Measurements from ENCODE around the gene DCHS2. TPM values are rescaled to one million over a fixed set of nuclear protein-coding genes. Genes with fewer than 3 reads are reported as not detected.

The DCHS2 gene
- total RNA-seq (2014; rRNA removed; shearing (Covaris generic)), result 6.3 and 7.6 TPM in 2 replicates
- polyA plus RNA-seq (2016; fragmentation: Nextera tagmentation; extraction: Ambion mirVana), result 0.21 and 0.42 TPM in 2 replicates
- long read RNA-seq, result 0 reads

- peak within 1 kb of the TSS; percentile 92 for H3K4me2 ChIP-seq
- no peak within 1 kb of the TSS for H3K27ac ChIP-seq (ENCODE audit: low read depth)
- Mint-ChIP-seq H3K9me3 (peaks cover 7% of the 10 kb centered on the region; the same call in 2 of the 3 replicates), H3K4me1 (peaks cover 9% of the 10 kb centered on the region), H3K27ac (no peak within 1 kb of the TSS), H3K36me3 (ENCODE audit: low read depth) (no peaks in the 10 kb centered on the region; the same call in none of the 3 replicates), H3K4me3 (peak within 1 kb of the TSS; percentile 77), H3K27me3 (ENCODE audit: insufficient read depth, low read depth, poor library complexity) (peaks cover 55% of the 10 kb centered on the region)
- peak within 1 kb of the TSS; percentile 98 for H2AFZ ChIP-seq
- peaks cover 7% of the 10 kb centered on the region; the same call in 1 of the 2 replicates for H3K4me1 ChIP-seq (ENCODE audit: insufficient read depth)
- no peaks in the 10 kb centered on the region for H3K36me3 ChIP-seq (ENCODE audit: insufficient read depth)
- H3F3A ChIP-seq (replicated peaks; ENCODE audit: low read depth), result peaks cover 6% of the 10 kb centered on the region
- no peaks in the 10 kb centered on the region for H3K79me2 ChIP-seq (replicated peaks; ENCODE audit: insufficient read depth)
- H4K20me1 ChIP-seq (replicated peaks; ENCODE audit: insufficient read depth), result no peaks in the 10 kb centered on the region; the same call in 1 of the 2 replicates
- peak; percentile 63 for ATAC-seq
- peak within 1 kb of the TSS; percentile 79 for H3K4me3 ChIP-seq
- H3K9me2 ChIP-seq (ENCODE audit: insufficient read depth), result no peaks in the 10 kb centered on the region
- TF ChIP-seq ZNF462 (CRISPR knock-in tag; IDR thresholded peaks at IDR 0.05) (no peak), POLR2AphosphoS5 (IDR thresholded peaks at IDR 0.05; ENCODE audit: low read depth) (peak; percentile 67), ZNF114 (CRISPR knock-in tag; IDR thresholded peaks at IDR 0.05) (no peak), EZH2phosphoT487 (IDR thresholded peaks at IDR 0.05; ENCODE audit: unreplicated experiment) (no peak), ETS1 (IDR thresholded peaks at IDR 0.05) (peak; percentile 17; the same call in 1 of the 2 replicates), JUNB (IDR thresholded peaks at IDR 0.05; ENCODE audit: unreplicated experiment) (no peak), CREB1 (CRISPR knock-in tag; IDR thresholded peaks at IDR 0.05; ENCODE audit: low read depth) (0 out of 2 replicates have a peak, but pooled peaks have one; percentile 3), EZH2 (IDR thresholded peaks at IDR 0.05; ENCODE audit: low read depth, unreplicated experiment) (peak; percentile 70), CTCF (conservative IDR thresholded peaks at IDR 0.05; ENCODE audit: low read depth in 2 of 2) (no peak)
- peaks cover 73% of the 10 kb centered on the region for H3K27me3 ChIP-seq (ENCODE audit: insufficient read depth)
- DNase-seq (ENCODE audit: low spot score), result peak; percentile 80
Measured at GRCh38 chr4:154491341-154492271, at the start of gene DCHS2. DCHS2 (minus strand) TSS chr4:154491799; CDS start chr4:154491355, 444 bp downstream.

All from GM23338 (cell line).